HCT116 (cell line): ENCODE measurements around the gene RNF8.

Source experiments
- CTCF ChIP-seq, 3 experiments: fragments of 200-600 bp in 1 of 3; sonication (generic) in 1 of 3; IDR thresholded peaks in 2 of 3; conservative IDR thresholded peaks in 1 of 3; 2 replicates each; pipeline ENCODE4 v1.5.1; 2012 to 2017; ENCODE audit warnings: low read depth in 2 of 3, low read length in 2 of 3, antibody characterized with exemption in 1 of 3, borderline replicate concordance in 1 of 3, control low read depth in 1 of 3, mild to moderate bottlenecking in 1 of 3, mixed read lengths in 1 of 3, mixed run types in 1 of 3, moderate library complexity in 1 of 3; ENCODE audit not compliant: insufficient read depth in 1 of 3
- EGR1 ChIP-seq: IDR thresholded peaks from 2 replicates; pipeline ENCODE4 v1.6.1; 2012; ENCODE audit warnings: low read depth
- EZH2 ChIP-seq: fragments of 200-600 bp; sonication (generic); IDR thresholded peaks from 2 replicates; pipeline ENCODE4 v1.6.1; 2017; ENCODE audit warnings: antibody characterized with exemption, mixed run types
- EZH2phosphoT487 ChIP-seq: fragments of 200-600 bp; IDR thresholded peaks from 2 replicates; pipeline ENCODE4 v1.6.1; 2018; ENCODE audit warnings: antibody characterized with exemption, borderline replicate concordance
- MAX ChIP-seq: IDR thresholded peaks from 2 replicates; pipeline ENCODE4 v1.6.1; 2012
- POLR2A ChIP-seq: IDR thresholded peaks from 2 replicates; pipeline ENCODE4 v1.7.0; 2011; ENCODE audit warnings: borderline replicate concordance; ENCODE audit not compliant: insufficient read depth, insufficient read length; ENCODE audit errors: extremely low read depth
- POLR2AphosphoS5 ChIP-seq: IDR thresholded peaks from 2 replicates; pipeline ENCODE4 v1.6.1; 2011; ENCODE audit warnings: mild to moderate bottlenecking, low read depth, low read length, moderate library complexity
- RAD21 ChIP-seq: IDR thresholded peaks from 2 replicates; pipeline ENCODE4 v1.6.1; 2012; ENCODE audit warnings: low read depth, mild to moderate bottlenecking
- YY1 ChIP-seq: IDR thresholded peaks from 2 replicates; pipeline ENCODE4 v1.6.1; 2011; ENCODE audit warnings: low read length, low read depth, moderate library complexity, mild to moderate bottlenecking; ENCODE audit not compliant: insufficient replicate concordance; ENCODE audit errors: extremely low read depth
- ZFX ChIP-seq: fragments of 450-650 bp; IDR thresholded peaks from 2 replicates; pipeline ENCODE4 v1.6.1; 2017

- TF ChIP-seq POLR2A (no peak), CTCF (IDR thresholded peaks at IDR 0.05 in 2 of 3, conservative IDR thresholded peaks at IDR 0.05 in 1 of 3; ENCODE audit: borderline replicate concordance in 1 of 3, insufficient read depth in 1 of 3, low read depth in 2 of 3, low read length in 2 of 3) (peak; percentile 61 to 76 (median 76); a peak in 5 of 6 replicates), EZH2phosphoT487 (no peak), ZFX (no peak), POLR2AphosphoS5 (no peak), EGR1 (no peak), YY1 (no peak), EZH2 (no peak), MAX (no peak), RAD21 (peak; percentile 66)
Observed at GRCh38 chr6:37314487-37315156, 39.2 kb upstream of the RNF8 start.
